Ishikawa (cell line): Measurements from ENCODE around the gene TMEM151A.

Experiments
- CEBPB ChIP-seq: IDR thresholded peaks from 2 replicates; pipeline ENCODE4 v1.6.1; 2012
- CREB1 ChIP-seq: IDR thresholded peaks from 2 replicates; pipeline ENCODE4 v1.6.1; 2012; ENCODE audit warnings: low read depth
- EGR1 ChIP-seq: IDR thresholded peaks from 2 replicates; pipeline ENCODE4 v1.6.1; 2012
- EP300 ChIP-seq: IDR thresholded peaks from 2 replicates; pipeline ENCODE4 v1.6.1; 2012; ENCODE audit warnings: borderline replicate concordance
- FOXM1 ChIP-seq: IDR thresholded peaks from 2 replicates; pipeline ENCODE4 v1.6.1; 2012; ENCODE audit warnings: low read depth, borderline replicate concordance
- NFIC ChIP-seq: IDR thresholded peaks from 2 replicates; pipeline ENCODE4 v1.6.1; 2012
- RAD21 ChIP-seq: IDR thresholded peaks from 2 replicates; pipeline ENCODE4 v1.6.1; 2012; ENCODE audit warnings: low read depth
- TAF1 ChIP-seq: IDR thresholded peaks from 2 replicates; pipeline ENCODE4 v1.6.1; 2012; ENCODE audit warnings: low read depth, mild to moderate bottlenecking
- TCF12 ChIP-seq: IDR thresholded peaks from 2 replicates; pipeline ENCODE4 v1.6.1; 2012; ENCODE audit warnings: low read depth
- TEAD4 ChIP-seq: IDR thresholded peaks from 2 replicates; pipeline ENCODE4 v1.6.1; 2012
- USF1 ChIP-seq: IDR thresholded peaks from 2 replicates; pipeline ENCODE4 v1.6.1; 2012
- YY1 ChIP-seq: IDR thresholded peaks from 2 replicates; pipeline ENCODE4 v1.6.1; 2012; ENCODE audit warnings: low read depth
- ZBTB7A ChIP-seq: IDR thresholded peaks from 2 replicates; pipeline ENCODE4 v1.6.1; 2012; ENCODE audit warnings: low read depth
- TF ChIP-seq, protein P1 (sequence below): IDR thresholded peaks from 2 replicates; pipeline ENCODE4 v1.6.1; 2012; ENCODE audit warnings: low read depth, mild to moderate bottlenecking
- TF ChIP-seq, protein P2 (sequence below): IDR thresholded peaks from 2 replicates; pipeline ENCODE4 v1.6.1; 2012

The TMEM151A gene

DNA sequence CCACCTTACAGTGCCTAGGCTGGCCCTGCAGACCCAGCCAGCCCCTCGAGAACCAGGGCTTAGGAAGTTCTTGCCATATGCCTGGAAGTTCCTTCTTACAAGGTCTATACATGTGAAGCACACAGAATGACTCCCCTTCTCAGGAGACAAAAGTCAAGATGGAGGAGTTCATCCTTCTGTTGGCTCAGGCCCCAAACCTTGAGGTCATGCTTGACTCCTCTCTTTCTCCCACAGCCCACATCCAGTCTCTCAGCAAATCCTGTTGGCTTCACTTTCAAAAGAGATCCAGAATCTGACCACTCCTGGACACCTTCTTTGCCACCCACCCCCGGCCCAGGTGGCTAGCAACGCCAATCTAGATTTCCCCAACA lies 26.9 kb downstream of the TMEM151A start:
- TF ChIP-seq CREB1: no peak
- no peak for TF ChIP-seq NFIC
- no peak for TF ChIP-seq TCF12
- no peak for TF ChIP-seq ZBTB7A
- no peak for TF ChIP-seq TAF1
- TF ChIP-seq RAD21: no peak
- TF ChIP-seq FOXM1: no peak
- no peak for TF ChIP-seq YY1
- TF ChIP-seq TEAD4: no peak
- TF ChIP-seq, protein P1, sequence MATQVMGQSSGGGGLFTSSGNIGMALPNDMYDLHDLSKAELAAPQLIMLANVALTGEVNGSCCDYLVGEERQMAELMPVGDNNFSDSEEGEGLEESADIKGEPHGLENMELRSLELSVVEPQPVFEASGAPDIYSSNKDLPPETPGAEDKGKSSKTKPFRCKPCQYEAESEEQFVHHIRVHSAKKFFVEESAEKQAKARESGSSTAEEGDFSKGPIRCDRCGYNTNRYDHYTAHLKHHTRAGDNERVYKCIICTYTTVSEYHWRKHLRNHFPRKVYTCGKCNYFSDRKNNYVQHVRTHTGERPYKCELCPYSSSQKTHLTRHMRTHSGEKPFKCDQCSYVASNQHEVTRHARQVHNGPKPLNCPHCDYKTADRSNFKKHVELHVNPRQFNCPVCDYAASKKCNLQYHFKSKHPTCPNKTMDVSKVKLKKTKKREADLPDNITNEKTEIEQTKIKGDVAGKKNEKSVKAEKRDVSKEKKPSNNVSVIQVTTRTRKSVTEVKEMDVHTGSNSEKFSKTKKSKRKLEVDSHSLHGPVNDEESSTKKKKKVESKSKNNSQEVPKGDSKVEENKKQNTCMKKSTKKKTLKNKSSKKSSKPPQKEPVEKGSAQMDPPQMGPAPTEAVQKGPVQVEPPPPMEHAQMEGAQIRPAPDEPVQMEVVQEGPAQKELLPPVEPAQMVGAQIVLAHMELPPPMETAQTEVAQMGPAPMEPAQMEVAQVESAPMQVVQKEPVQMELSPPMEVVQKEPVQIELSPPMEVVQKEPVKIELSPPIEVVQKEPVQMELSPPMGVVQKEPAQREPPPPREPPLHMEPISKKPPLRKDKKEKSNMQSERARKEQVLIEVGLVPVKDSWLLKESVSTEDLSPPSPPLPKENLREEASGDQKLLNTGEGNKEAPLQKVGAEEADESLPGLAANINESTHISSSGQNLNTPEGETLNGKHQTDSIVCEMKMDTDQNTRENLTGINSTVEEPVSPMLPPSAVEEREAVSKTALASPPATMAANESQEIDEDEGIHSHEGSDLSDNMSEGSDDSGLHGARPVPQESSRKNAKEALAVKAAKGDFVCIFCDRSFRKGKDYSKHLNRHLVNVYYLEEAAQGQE: no peak

- TF ChIP-seq, protein P1: no peak
- TF ChIP-seq TEAD4 (no peak), ZBTB7A (no peak), EGR1 (no peak)
Observed at GRCh38 chr11:66321606-66322005, 29.9 kb downstream of the TMEM151A start.

DNA sequence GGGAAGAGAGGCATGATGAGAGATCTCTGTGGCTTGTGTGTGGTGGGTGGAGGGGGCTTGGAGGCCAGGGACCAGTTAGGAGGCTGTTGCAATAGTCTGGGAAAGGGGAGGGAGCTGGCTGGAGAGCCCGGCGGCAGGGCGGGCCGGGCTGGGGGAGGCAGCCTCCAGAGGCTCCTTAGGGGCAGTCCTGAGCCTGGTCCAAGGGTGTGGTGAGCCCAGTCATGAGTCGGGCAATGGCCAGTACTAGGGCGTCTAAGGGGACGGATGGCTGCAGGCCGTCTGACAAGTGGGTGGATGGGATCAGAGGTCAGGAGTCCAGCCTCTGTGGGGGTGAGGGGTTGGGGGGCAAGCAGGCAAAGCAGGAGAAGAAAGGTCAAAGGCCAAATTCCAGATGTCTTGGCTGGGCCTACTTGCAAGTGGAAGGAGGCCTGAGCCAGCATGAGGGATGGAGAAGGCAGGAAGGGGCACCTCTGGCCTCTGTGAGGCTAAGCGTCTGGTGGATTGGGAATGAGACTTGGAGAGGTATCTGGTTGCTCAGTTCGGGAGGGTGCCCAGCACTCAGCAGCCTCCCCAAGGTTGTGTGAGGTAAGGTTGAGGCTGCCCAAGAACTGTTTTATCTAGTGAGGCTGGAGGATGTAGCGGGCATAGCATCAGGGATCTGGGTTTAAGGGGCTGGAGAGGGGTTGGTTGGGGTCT lies 31.2 kb downstream of the TMEM151A start:
- TF ChIP-seq RAD21 (no peak), CREB1 (no peak), USF1 (no peak), TEAD4 (no peak), EP300 (no peak), CEBPB (no peak), TCF12 (no peak), ZBTB7A (no peak), FOXM1 (no peak), TAF1 (no peak), NFIC (no peak), YY1 (no peak), EGR1 (no peak)
- TF ChIP-seq, protein P2, sequence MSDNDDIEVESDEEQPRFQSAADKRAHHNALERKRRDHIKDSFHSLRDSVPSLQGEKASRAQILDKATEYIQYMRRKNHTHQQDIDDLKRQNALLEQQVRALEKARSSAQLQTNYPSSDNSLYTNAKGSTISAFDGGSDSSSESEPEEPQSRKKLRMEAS: no peak
- TF ChIP-seq, protein P1: no peak

DNA sequence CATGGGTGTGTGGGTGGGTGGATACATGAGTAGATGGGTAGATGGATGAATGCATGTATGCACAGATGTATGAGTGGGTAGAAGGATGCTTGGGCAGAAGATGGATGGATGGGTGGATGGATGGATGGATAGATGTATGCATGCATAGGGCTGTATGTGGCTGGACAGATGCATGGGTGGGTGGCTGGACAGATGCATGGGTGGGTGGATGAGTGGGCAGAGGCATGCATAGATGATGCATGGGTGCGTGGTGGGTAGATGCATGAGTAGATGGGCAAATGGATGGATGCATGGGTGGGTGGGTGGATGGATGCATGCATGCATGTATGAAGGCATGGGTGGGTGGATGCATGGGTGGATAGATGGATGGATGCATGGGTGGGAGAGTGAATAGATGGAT lies 32.0 kb downstream of the TMEM151A start:
- TF ChIP-seq ZBTB7A (no peak), FOXM1 (no peak), YY1 (no peak), CREB1 (no peak), NFIC (no peak), TEAD4 (no peak), TAF1 (no peak), USF1 (no peak), CEBPB (no peak), EGR1 (no peak), TCF12 (no peak)
- TF ChIP-seq, protein P2: no peak
- TF ChIP-seq, protein P1: no peak
